ENCODE results near the gene NCAM2.

NCAM2 gene

GRCh38 chr21:21458124-21458631 lies 460.0 kb downstream of the NCAM2 start:
- DNase-seq (ENCODE audit: insufficient read length, low spot score) (no peak), FAIRE-seq (no peak)
- TF ChIP-seq TAF1 (IDR thresholded peaks at IDR 0.05; ENCODE audit: low read depth, low read length) (no peak), POU2F2 (IDR thresholded peaks at IDR 0.05; ENCODE audit: low read depth, low read length) (no peak), POLR2AphosphoS5 (IDR thresholded peaks at IDR 0.05; ENCODE audit: low read depth, low read length) (no peak), POLR2A (IDR thresholded peaks at IDR 0.05; ENCODE audit: low read depth, low read length) (no peak), PAX5 (IDR thresholded peaks at IDR 0.05; ENCODE audit: insufficient read depth, low read length, severe bottlenecking) (no peak), SPI1 (IDR thresholded peaks at IDR 0.05; ENCODE audit: low read depth, low read length) (no peak)

- FAIRE-seq (no peak), DNase-seq (ENCODE audit: insufficient read length, low spot score) (no peak)
- TF ChIP-seq POU2F2 (IDR thresholded peaks at IDR 0.05; ENCODE audit: low read depth, low read length) (no peak), PAX5 (IDR thresholded peaks at IDR 0.05; ENCODE audit: insufficient read depth, low read length, severe bottlenecking) (no peak), SPI1 (IDR thresholded peaks at IDR 0.05; ENCODE audit: low read depth, low read length) (no peak), POLR2AphosphoS5 (IDR thresholded peaks at IDR 0.05; ENCODE audit: low read depth, low read length) (no peak), TAF1 (IDR thresholded peaks at IDR 0.05; ENCODE audit: low read depth, low read length) (no peak), POLR2A (IDR thresholded peaks at IDR 0.05; ENCODE audit: low read depth, low read length) (no peak)
Measured at GRCh38 chr21:21460979-21461378, 462.8 kb downstream of the NCAM2 start.

GRCh38 chr21:21463456-21463855 lies 465.2 kb downstream of the NCAM2 start:
- no peak for TF ChIP-seq SPI1 (IDR thresholded peaks at IDR 0.05; ENCODE audit: low read depth, low read length)
- TF ChIP-seq TAF1 (IDR thresholded peaks at IDR 0.05; ENCODE audit: low read depth, low read length), result no peak
- TF ChIP-seq POLR2AphosphoS5 (IDR thresholded peaks at IDR 0.05; ENCODE audit: low read depth, low read length), result no peak
- TF ChIP-seq PAX5 (IDR thresholded peaks at IDR 0.05; ENCODE audit: insufficient read depth, low read length, severe bottlenecking), result no peak
- DNase-seq (ENCODE audit: insufficient read length, low spot score), result no peak

GRCh38 chr21:21464684-21465083 lies 466.5 kb downstream of the NCAM2 start:
- FAIRE-seq (no peak), DNase-seq (ENCODE audit: insufficient read length, low spot score) (no peak)
- no peak for TF ChIP-seq POLR2AphosphoS5 (IDR thresholded peaks at IDR 0.05; ENCODE audit: low read depth, low read length)
- TF ChIP-seq SPI1 (IDR thresholded peaks at IDR 0.05; ENCODE audit: low read depth, low read length), result no peak
- no peak for TF ChIP-seq POLR2A (IDR thresholded peaks at IDR 0.05; ENCODE audit: low read depth, low read length)
- TF ChIP-seq PAX5 (IDR thresholded peaks at IDR 0.05; ENCODE audit: insufficient read depth, low read length, severe bottlenecking), result no peak
- TF ChIP-seq POU2F2 (IDR thresholded peaks at IDR 0.05; ENCODE audit: low read depth, low read length), result no peak
- TF ChIP-seq TAF1 (IDR thresholded peaks at IDR 0.05; ENCODE audit: low read depth, low read length), result no peak

More at GRCh38 chr21:21463456-21463855, 465.2 kb downstream of the NCAM2 start:
- no peak for FAIRE-seq

GRCh38 chr21:21466752-21467151 lies 468.5 kb downstream of the NCAM2 start:
- no peak for FAIRE-seq
- TF ChIP-seq POU2F2 (IDR thresholded peaks at IDR 0.05; ENCODE audit: low read depth, low read length) (no peak), PAX5 (IDR thresholded peaks at IDR 0.05; ENCODE audit: insufficient read depth, low read length, severe bottlenecking) (no peak), SPI1 (IDR thresholded peaks at IDR 0.05; ENCODE audit: low read depth, low read length) (no peak), TAF1 (IDR thresholded peaks at IDR 0.05; ENCODE audit: low read depth, low read length) (no peak), POLR2AphosphoS5 (IDR thresholded peaks at IDR 0.05; ENCODE audit: low read depth, low read length) (no peak), POLR2A (IDR thresholded peaks at IDR 0.05; ENCODE audit: low read depth, low read length) (no peak)
- no peak for DNase-seq (ENCODE audit: insufficient read length, low spot score)

DNA sequence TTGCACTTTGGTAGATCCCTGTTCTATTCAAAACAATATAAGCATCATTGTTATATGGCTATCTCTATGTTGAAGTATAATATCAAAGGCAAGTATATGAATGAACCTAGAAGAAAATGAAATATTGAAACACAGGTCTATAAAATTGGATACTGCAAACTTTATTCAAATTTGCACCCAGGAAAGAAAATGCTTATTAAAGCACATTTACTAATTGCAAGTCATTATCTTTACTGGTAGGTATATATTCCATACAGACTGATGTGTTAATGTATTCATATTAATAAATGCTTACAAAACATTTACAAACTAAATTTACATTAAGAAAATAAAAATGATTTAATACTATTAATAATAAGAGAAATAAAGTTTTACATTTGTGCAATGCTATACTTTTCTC lies 469.8 kb downstream of the NCAM2 start:
- no peak for FAIRE-seq
- no peak for DNase-seq (ENCODE audit: insufficient read length, low spot score)
- TF ChIP-seq POU2F2 (IDR thresholded peaks at IDR 0.05; ENCODE audit: low read depth, low read length) (no peak), POLR2AphosphoS5 (IDR thresholded peaks at IDR 0.05; ENCODE audit: low read depth, low read length) (no peak)

- TF ChIP-seq POLR2A (IDR thresholded peaks at IDR 0.05; ENCODE audit: low read depth, low read length) (no peak), SPI1 (IDR thresholded peaks at IDR 0.05; ENCODE audit: low read depth, low read length) (no peak), POLR2AphosphoS5 (IDR thresholded peaks at IDR 0.05; ENCODE audit: low read depth, low read length) (no peak), PAX5 (IDR thresholded peaks at IDR 0.05; ENCODE audit: insufficient read depth, low read length, severe bottlenecking) (no peak), TAF1 (IDR thresholded peaks at IDR 0.05; ENCODE audit: low read depth, low read length) (no peak), POU2F2 (IDR thresholded peaks at IDR 0.05; ENCODE audit: low read depth, low read length) (no peak)
- no peak for DNase-seq (ENCODE audit: insufficient read length, low spot score)
- FAIRE-seq, result no peak
Measured at GRCh38 chr21:21481239-21481638, 483.0 kb downstream of the NCAM2 start.

GRCh38 chr21:21508859-21509258 lies 510.6 kb downstream of the NCAM2 start:
- no peak for TF ChIP-seq SPI1 (IDR thresholded peaks at IDR 0.05; ENCODE audit: low read depth, low read length)
- TF ChIP-seq POU2F2 (IDR thresholded peaks at IDR 0.05; ENCODE audit: low read depth, low read length), result no peak
- no peak for TF ChIP-seq PAX5 (IDR thresholded peaks at IDR 0.05; ENCODE audit: insufficient read depth, low read length, severe bottlenecking)
- TF ChIP-seq POLR2AphosphoS5 (IDR thresholded peaks at IDR 0.05; ENCODE audit: low read depth, low read length), result no peak
- TF ChIP-seq POLR2A (IDR thresholded peaks at IDR 0.05; ENCODE audit: low read depth, low read length), result no peak
- TF ChIP-seq TAF1 (IDR thresholded peaks at IDR 0.05; ENCODE audit: low read depth, low read length), result no peak
- DNase-seq (ENCODE audit: insufficient read length, low spot score) (no peak), FAIRE-seq (no peak)

DNA sequence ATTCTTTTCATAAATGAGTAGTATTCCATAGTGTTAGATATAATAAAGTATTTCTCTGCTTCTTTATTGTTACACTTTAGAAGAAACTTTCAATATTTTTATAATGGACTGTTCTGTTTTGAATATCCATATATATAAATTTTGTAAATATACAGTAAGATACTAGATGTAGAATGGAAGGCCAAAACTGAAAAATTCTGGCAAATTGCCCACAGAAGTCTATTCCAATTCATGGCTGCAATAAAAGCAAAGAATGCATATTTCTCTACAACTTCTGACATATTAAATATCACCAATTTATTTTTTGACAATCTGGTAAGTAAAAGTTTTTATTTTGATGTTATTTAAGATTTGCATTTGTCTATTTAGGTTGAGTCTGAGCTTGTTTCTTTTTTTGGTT lies 532.5 kb downstream of the NCAM2 start:
- DNase-seq (ENCODE audit: insufficient read length, low spot score) (no peak), FAIRE-seq (no peak)
- TF ChIP-seq SPI1 (IDR thresholded peaks at IDR 0.05; ENCODE audit: low read depth, low read length) (no peak), POLR2A (IDR thresholded peaks at IDR 0.05; ENCODE audit: low read depth, low read length) (no peak), PAX5 (IDR thresholded peaks at IDR 0.05; ENCODE audit: insufficient read depth, low read length, severe bottlenecking) (no peak), POLR2AphosphoS5 (IDR thresholded peaks at IDR 0.05; ENCODE audit: low read depth, low read length) (no peak)

GRCh38 chr21:21547368-21547953 lies 549.3 kb downstream of the NCAM2 start:
- FAIRE-seq, result no peak
- DNase-seq (ENCODE audit: insufficient read length, low spot score), result no peak
- no peak for TF ChIP-seq POLR2AphosphoS5 (IDR thresholded peaks at IDR 0.05; ENCODE audit: low read depth, low read length)
- no peak for TF ChIP-seq POU2F2 (IDR thresholded peaks at IDR 0.05; ENCODE audit: low read depth, low read length)
- no peak for TF ChIP-seq TAF1 (IDR thresholded peaks at IDR 0.05; ENCODE audit: low read depth, low read length)
- no peak for TF ChIP-seq SPI1 (IDR thresholded peaks at IDR 0.05; ENCODE audit: low read depth, low read length)
- no peak for TF ChIP-seq POLR2A (IDR thresholded peaks at IDR 0.05; ENCODE audit: low read depth, low read length)
- TF ChIP-seq PAX5 (IDR thresholded peaks at IDR 0.05; ENCODE audit: insufficient read depth, low read length, severe bottlenecking), result no peak

Measured in GM12891 (cell line).